Osteocyte (in vitro differentiated cells): ENCODE results near the gene SEMA3D. TPM values are rescaled to one million over a fixed set of nuclear protein-coding genes. Genes with fewer than 3 reads are reported as not detected.
A peak's percentile ranks its signal among the peaks of the same experiment; 100 is the strongest.

Experiments
- DNase-seq: peaks from one replicate; pipeline ENCODE4 v3.0.0; 2021; ENCODE audit warnings: mixed read lengths; ENCODE audit not compliant: unreplicated experiment; ENCODE audit errors: extremely low spot score
- H3K27ac Mint-ChIP-seq: one replicate; pipeline ENCODE4 v1.8.0; 2021; ENCODE audit warnings: mild to moderate bottlenecking, mixed read lengths; ENCODE audit not compliant: unreplicated experiment
- H3K27me3 Mint-ChIP-seq: one replicate; pipeline ENCODE4 v1.8.0; 2021; ENCODE audit warnings: mixed read lengths; ENCODE audit not compliant: unreplicated experiment
- H3K36me3 Mint-ChIP-seq: one replicate; pipeline ENCODE4 v1.8.0; 2021; ENCODE audit warnings: mixed read lengths; ENCODE audit not compliant: unreplicated experiment
- H3K4me1 Mint-ChIP-seq: one replicate; pipeline ENCODE4 v1.8.0; 2021; ENCODE audit warnings: mixed read lengths; ENCODE audit not compliant: unreplicated experiment
- H3K4me3 Mint-ChIP-seq: one replicate; pipeline ENCODE4 v1.8.0; 2021; ENCODE audit warnings: mild to moderate bottlenecking, moderate library complexity, mixed read lengths; ENCODE audit not compliant: unreplicated experiment
- H3K9me3 Mint-ChIP-seq: one replicate; pipeline ENCODE4 v1.8.0; 2021; ENCODE audit warnings: mixed read lengths; ENCODE audit not compliant: unreplicated experiment
- total RNA-seq: library from RNA; stranded (reverse); gene quantifications from 2 replicates; pipeline ENCODE4 v1.2.1, GENCODE V29; 2021
- TF ChIP-seq, protein P1 (sequence below): fragments of 200-600 bp; sonication (generic); IDR thresholded peaks from 2 replicates; pipeline ENCODE4 v1.5.0; 2021; ENCODE audit warnings: antibody characterized with exemption, mild to moderate bottlenecking, moderate library complexity

The SEMA3D gene
- total RNA-seq, 1 donor from 2014 or later = 18.6 TPM

GRCh38 chr7:85186083-85186520, 754 bp downstream of the SEMA3D start:
- H3K36me3 Mint-ChIP-seq = no peaks in the 10 kb centered on the region
- no peaks in the 10 kb centered on the region for H3K9me3 Mint-ChIP-seq
- H3K27ac Mint-ChIP-seq = peak overlapping the region; percentile 86
- TF ChIP-seq, protein P1, sequence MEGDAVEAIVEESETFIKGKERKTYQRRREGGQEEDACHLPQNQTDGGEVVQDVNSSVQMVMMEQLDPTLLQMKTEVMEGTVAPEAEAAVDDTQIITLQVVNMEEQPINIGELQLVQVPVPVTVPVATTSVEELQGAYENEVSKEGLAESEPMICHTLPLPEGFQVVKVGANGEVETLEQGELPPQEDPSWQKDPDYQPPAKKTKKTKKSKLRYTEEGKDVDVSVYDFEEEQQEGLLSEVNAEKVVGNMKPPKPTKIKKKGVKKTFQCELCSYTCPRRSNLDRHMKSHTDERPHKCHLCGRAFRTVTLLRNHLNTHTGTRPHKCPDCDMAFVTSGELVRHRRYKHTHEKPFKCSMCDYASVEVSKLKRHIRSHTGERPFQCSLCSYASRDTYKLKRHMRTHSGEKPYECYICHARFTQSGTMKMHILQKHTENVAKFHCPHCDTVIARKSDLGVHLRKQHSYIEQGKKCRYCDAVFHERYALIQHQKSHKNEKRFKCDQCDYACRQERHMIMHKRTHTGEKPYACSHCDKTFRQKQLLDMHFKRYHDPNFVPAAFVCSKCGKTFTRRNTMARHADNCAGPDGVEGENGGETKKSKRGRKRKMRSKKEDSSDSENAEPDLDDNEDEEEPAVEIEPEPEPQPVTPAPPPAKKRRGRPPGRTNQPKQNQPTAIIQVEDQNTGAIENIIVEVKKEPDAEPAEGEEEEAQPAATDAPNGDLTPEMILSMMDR = no peak
- peaks cover 18% of the 10 kb centered on the region for H3K4me1 Mint-ChIP-seq
- peak overlapping the region; percentile 87 for H3K4me3 Mint-ChIP-seq
- peak; percentile 85 for DNase-seq
- H3K27me3 Mint-ChIP-seq = no peaks in the 10 kb centered on the region

DNA sequence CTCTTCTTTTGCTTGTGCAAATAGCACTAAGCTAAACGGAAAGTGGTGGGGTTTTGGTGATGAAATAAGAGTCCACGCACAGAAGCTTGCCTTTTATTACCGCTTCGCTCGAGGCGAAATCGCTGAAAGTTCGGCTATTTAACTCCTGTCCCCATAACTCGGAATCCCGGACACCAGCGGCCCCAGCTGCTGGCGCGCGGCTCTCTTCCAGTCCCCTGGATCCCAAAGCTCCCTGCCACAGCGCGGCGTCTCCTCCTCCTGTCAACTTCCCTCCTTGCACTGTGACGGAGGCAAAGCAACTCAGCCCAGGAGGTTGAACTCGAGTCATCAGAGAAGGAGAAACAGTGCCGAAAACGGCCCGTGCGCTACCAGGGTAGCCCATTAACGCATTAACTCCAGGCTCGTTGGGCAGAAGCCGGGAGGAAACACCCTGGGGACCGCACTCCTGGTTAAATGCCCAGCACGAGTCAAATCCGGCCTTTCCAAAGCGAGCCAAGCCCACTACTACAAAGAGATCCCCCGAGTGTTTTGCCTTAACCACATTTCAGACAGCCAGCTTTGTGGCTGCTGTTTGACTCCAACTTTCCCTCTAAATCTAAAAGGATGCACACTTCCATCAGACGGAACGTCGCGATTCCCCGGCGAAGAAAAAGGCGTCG, 1.3 kb downstream of the SEMA3D start:
- DNase-seq = peak; percentile 89
- no peaks in the 10 kb centered on the region for H3K27me3 Mint-ChIP-seq
- H3K4me3 Mint-ChIP-seq = peak overlapping the region; percentile 87
- peak overlapping the region; percentile 86 for H3K27ac Mint-ChIP-seq
- TF ChIP-seq, protein P1 = peak; percentile 57
- no peaks in the 10 kb centered on the region for H3K9me3 Mint-ChIP-seq
- no peaks in the 10 kb centered on the region for H3K36me3 Mint-ChIP-seq
- peaks cover 15% of the 10 kb centered on the region for H3K4me1 Mint-ChIP-seq

DNA sequence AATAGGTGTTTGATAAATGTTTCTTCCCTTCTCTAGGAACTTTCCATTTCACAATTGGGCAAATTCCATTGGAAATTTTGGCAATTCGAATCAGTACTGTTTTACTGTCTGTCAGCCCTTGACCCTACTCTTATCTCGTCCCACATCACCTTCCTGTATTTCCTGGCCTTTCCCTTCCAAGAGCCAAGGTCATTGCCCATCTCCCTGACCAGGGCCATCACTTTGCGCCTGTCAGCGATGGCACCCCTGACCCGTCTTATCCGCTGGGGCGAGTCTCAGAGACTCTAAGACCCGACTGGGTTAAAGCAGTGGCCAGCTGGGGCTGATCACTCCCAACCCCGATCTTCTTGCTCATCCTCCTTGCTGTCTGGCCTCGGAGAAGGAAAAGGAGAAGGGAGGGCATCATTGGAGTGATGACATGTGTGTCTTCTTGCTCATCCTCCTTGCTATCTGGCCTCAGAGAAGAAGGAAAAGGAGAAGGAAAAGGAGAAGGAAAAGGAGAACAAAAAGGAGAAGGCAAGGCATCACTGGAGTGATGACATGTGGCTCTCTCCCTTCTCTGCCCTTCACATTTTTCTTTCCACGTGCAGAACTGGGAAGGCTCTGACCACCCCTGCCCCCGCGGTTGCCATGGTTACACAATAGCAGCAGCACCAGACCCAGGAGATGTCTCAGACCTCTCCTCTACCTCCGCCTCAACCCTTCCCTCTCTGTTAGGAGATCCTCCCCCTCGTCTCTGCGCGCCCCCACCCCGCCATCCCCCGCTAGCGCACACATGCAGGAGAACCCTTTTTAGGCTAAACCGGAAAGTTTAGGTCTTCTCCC, 2.0 kb downstream of the SEMA3D start:
- H3K36me3 Mint-ChIP-seq = no peaks in the 10 kb centered on the region
- H3K4me1 Mint-ChIP-seq = peaks cover 15% of the 10 kb centered on the region
- peak overlapping the region; percentile 87 for H3K4me3 Mint-ChIP-seq
- H3K27ac Mint-ChIP-seq = peak overlapping the region; percentile 86
- no peaks in the 10 kb centered on the region for H3K27me3 Mint-ChIP-seq
- TF ChIP-seq, protein P1 = no peak
- H3K9me3 Mint-ChIP-seq = no peaks in the 10 kb centered on the region
- DNase-seq = peak; percentile 86

DNA sequence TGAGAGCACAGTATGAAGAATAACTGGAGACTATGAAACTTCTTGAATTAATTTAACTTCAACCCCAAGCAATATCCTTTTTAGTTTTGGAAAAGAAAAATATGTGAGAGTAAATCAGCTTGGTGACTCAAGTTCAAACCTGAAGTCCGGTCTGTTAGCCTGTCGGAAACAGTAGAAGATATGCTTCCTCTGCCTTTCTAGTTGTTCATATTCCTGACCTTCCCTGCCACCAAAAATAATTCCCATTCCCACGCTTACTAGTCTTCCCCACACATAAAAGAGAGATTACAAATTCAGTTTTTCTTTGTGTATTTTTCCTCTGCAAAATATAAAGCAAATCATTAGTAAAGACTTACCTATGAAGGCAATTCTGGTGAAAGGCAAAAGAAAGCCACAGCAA, 3.6 kb downstream of the SEMA3D start:
- H3K4me1 Mint-ChIP-seq = peaks cover 17% of the 10 kb centered on the region
- H3K4me3 Mint-ChIP-seq = peak overlapping the region; percentile 24
- peaks cover 7% of the 10 kb centered on the region for H3K36me3 Mint-ChIP-seq

More for the DNA sequence above, 3.6 kb downstream of the SEMA3D start:
- TF ChIP-seq, protein P1 = no peak
- Mint-ChIP-seq H3K27me3 (no peaks in the 10 kb centered on the region), H3K27ac (no peak overlapping the region), H3K9me3 (peaks cover 3% of the 10 kb centered on the region)
- DNase-seq = no peak
